ENCODE measurements around the gene MPZL1.

The MPZL1 gene

DNA sequence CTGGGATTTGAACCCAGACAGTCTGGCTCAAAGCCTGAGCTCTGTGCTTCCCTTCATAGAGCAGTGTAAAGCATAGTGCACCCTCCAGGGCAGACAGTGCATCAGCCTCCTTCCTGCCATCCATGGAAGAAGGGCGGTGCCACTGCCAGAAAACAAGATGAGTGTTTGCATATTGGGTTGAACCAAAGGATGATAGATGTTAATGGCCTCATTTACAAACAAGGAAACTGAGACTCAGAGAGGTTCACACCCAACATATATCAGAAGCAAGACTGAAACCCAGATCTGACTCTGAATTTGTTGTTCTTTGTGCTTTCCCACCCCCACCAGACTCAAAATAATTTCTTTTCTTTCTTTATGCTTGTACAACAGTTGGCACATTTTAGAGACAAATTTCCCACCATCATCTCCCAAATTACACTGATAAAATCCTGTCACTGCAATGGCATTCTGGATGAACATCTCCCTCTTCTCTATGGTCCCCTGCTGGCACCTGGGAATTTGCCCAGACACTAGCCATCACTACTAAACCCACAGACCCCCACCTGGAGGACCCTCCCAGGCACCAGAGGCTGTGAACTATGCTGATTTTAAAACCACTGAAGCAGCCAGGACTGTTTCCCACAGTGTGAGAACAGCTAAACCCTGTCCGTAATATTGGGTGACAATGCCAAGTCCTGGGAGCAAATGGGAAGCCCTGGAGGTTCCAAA is 45.4 kb upstream of the MPZL1 start:
- TF ChIP-seq, protein P1, sequence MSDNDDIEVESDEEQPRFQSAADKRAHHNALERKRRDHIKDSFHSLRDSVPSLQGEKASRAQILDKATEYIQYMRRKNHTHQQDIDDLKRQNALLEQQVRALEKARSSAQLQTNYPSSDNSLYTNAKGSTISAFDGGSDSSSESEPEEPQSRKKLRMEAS (IDR thresholded peaks at IDR 0.05): no peak
- TF ChIP-seq CEBPB (IDR thresholded peaks at IDR 0.05) (no peak), YY1 (IDR thresholded peaks at IDR 0.05; ENCODE audit: low read depth) (no peak), TCF12 (IDR thresholded peaks at IDR 0.05; ENCODE audit: low read depth) (no peak), RAD21 (IDR thresholded peaks at IDR 0.05; ENCODE audit: low read depth) (no peak), CREB1 (IDR thresholded peaks at IDR 0.05; ENCODE audit: low read depth) (no peak), ZBTB7A (IDR thresholded peaks at IDR 0.05; ENCODE audit: low read depth) (no peak), TEAD4 (IDR thresholded peaks at IDR 0.05) (no peak), NFIC (IDR thresholded peaks at IDR 0.05) (no peak), EGR1 (IDR thresholded peaks at IDR 0.05) (no peak)
- TF ChIP-seq, protein P2, sequence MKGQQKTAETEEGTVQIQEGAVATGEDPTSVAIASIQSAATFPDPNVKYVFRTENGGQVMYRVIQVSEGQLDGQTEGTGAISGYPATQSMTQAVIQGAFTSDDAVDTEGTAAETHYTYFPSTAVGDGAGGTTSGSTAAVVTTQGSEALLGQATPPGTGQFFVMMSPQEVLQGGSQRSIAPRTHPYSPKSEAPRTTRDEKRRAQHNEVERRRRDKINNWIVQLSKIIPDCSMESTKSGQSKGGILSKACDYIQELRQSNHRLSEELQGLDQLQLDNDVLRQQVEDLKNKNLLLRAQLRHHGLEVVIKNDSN (IDR thresholded peaks at IDR 0.05): no peak

DNA sequence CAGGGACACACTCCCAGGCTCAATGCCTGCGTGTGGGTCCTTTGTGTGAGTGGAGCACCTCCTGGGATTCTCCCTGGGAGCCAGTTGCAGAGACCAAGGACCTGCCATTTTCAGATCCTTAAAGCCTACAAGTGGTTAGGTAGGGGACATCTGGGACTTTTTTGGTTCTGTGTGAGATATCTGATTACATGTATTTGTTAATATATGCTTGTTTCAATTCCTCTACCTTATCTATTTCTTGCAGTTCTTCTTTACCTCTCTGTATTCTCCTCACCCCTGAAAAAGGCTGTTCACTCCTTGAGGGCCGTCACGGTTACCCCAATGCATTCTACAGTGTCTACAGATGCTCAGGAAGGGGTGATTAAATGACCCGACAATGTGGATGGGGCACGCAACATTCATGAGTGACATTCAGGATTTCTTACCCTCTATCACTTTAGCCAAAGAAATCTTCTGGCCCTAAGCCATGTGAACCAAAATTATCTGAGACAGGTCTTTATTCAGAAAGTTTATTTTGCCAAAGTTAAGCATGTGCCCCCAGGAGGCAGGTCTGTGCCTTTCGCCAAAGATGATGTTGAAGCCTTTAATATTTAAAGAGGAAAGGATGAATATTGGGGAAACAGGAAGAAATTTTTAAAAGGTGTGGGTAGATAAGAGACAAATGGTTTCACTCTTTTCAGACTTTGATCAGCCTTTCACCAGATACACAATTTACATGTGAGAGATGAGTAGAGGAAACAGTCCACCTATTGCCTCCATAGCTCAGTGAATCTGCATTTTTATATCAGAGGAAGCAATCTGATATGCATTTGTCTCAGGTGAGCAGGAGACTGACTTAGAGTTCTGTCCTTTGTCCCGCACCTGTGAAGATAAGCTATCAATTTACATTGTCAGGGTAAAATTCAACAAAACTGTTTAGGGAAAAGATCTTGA is 44.6 kb upstream of the MPZL1 start:
- TF ChIP-seq TAF1 (IDR thresholded peaks at IDR 0.05; ENCODE audit: low read depth) (no peak), YY1 (IDR thresholded peaks at IDR 0.05; ENCODE audit: low read depth) (no peak), EGR1 (IDR thresholded peaks at IDR 0.05) (no peak), CEBPB (IDR thresholded peaks at IDR 0.05) (no peak), RAD21 (IDR thresholded peaks at IDR 0.05; ENCODE audit: low read depth) (no peak), NFIC (IDR thresholded peaks at IDR 0.05) (no peak), EP300 (IDR thresholded peaks at IDR 0.05; ENCODE audit: borderline replicate concordance) (no peak), FOXM1 (IDR thresholded peaks at IDR 0.05; ENCODE audit: borderline replicate concordance, low read depth) (no peak), CREB1 (IDR thresholded peaks at IDR 0.05; ENCODE audit: low read depth) (no peak), TEAD4 (IDR thresholded peaks at IDR 0.05) (no peak), TCF12 (IDR thresholded peaks at IDR 0.05; ENCODE audit: low read depth) (no peak), ZBTB7A (IDR thresholded peaks at IDR 0.05; ENCODE audit: low read depth) (no peak)
- TF ChIP-seq, protein P1 (IDR thresholded peaks at IDR 0.05): no peak
- TF ChIP-seq, protein P2 (IDR thresholded peaks at IDR 0.05): no peak
- TF ChIP-seq, protein P3, sequence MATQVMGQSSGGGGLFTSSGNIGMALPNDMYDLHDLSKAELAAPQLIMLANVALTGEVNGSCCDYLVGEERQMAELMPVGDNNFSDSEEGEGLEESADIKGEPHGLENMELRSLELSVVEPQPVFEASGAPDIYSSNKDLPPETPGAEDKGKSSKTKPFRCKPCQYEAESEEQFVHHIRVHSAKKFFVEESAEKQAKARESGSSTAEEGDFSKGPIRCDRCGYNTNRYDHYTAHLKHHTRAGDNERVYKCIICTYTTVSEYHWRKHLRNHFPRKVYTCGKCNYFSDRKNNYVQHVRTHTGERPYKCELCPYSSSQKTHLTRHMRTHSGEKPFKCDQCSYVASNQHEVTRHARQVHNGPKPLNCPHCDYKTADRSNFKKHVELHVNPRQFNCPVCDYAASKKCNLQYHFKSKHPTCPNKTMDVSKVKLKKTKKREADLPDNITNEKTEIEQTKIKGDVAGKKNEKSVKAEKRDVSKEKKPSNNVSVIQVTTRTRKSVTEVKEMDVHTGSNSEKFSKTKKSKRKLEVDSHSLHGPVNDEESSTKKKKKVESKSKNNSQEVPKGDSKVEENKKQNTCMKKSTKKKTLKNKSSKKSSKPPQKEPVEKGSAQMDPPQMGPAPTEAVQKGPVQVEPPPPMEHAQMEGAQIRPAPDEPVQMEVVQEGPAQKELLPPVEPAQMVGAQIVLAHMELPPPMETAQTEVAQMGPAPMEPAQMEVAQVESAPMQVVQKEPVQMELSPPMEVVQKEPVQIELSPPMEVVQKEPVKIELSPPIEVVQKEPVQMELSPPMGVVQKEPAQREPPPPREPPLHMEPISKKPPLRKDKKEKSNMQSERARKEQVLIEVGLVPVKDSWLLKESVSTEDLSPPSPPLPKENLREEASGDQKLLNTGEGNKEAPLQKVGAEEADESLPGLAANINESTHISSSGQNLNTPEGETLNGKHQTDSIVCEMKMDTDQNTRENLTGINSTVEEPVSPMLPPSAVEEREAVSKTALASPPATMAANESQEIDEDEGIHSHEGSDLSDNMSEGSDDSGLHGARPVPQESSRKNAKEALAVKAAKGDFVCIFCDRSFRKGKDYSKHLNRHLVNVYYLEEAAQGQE (IDR thresholded peaks at IDR 0.05; ENCODE audit: low read depth): no peak

DNA sequence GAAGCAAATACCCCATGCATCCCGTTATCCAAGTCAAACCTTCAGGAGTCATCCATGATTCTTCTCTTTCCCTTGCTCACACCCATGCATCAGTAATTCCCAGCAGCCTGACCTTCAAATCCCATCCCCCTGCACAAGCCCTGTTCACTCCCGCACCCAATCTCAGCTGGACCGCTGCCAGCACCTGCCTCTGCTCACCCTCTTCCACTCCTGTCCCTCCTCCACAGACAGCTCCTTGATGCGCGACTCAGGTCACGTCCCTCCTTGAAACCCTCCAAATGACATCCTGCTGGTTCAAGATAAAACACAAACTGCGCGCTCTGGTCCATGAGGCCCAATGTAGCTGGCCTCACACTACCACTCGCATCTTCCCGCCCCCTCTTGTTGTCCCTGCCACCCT is 43.4 kb upstream of the MPZL1 start:
- TF ChIP-seq RAD21 (IDR thresholded peaks at IDR 0.05; ENCODE audit: low read depth): no peak
- no peak for TF ChIP-seq FOXM1 (IDR thresholded peaks at IDR 0.05; ENCODE audit: borderline replicate concordance, low read depth)
- TF ChIP-seq, protein P3 (IDR thresholded peaks at IDR 0.05; ENCODE audit: low read depth): no peak
- TF ChIP-seq YY1 (IDR thresholded peaks at IDR 0.05; ENCODE audit: low read depth): no peak
- no peak for TF ChIP-seq EP300 (IDR thresholded peaks at IDR 0.05; ENCODE audit: borderline replicate concordance)
- no peak for TF ChIP-seq EGR1 (IDR thresholded peaks at IDR 0.05)
- no peak for TF ChIP-seq NFIC (IDR thresholded peaks at IDR 0.05)
- TF ChIP-seq, protein P1 (IDR thresholded peaks at IDR 0.05): no peak
- TF ChIP-seq, protein P2 (IDR thresholded peaks at IDR 0.05): no peak
- no peak for TF ChIP-seq TEAD4 (IDR thresholded peaks at IDR 0.05)
- no peak for TF ChIP-seq CREB1 (IDR thresholded peaks at IDR 0.05; ENCODE audit: low read depth)
- TF ChIP-seq TAF1 (IDR thresholded peaks at IDR 0.05; ENCODE audit: low read depth): no peak

DNA sequence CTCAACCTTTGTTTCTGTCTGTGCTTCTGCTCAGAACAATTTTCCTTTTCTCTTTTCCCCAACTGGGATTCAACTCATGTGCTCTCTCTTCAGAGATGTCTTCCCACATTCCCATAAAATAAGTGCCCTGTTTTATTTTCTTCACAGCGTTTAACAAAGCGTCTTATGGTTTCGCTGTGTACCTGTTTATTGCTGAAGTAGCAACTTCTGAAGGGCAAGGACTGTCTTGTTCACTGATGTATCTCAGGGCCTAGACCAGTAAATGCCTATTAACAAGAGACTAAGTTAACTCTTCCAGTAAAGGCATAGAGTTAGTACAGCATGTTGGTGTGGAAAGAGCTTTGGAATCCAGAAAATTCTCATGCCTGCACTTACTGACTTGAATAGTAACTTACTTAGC is 42.9 kb upstream of the MPZL1 start:
- TF ChIP-seq, protein P2 (IDR thresholded peaks at IDR 0.05): no peak
- no peak for TF ChIP-seq FOXM1 (IDR thresholded peaks at IDR 0.05; ENCODE audit: borderline replicate concordance, low read depth)
- no peak for TF ChIP-seq RAD21 (IDR thresholded peaks at IDR 0.05; ENCODE audit: low read depth)
- no peak for TF ChIP-seq TAF1 (IDR thresholded peaks at IDR 0.05; ENCODE audit: low read depth)
- no peak for TF ChIP-seq NFIC (IDR thresholded peaks at IDR 0.05)
- TF ChIP-seq EP300 (IDR thresholded peaks at IDR 0.05; ENCODE audit: borderline replicate concordance): no peak
- TF ChIP-seq, protein P3 (IDR thresholded peaks at IDR 0.05; ENCODE audit: low read depth): no peak
- TF ChIP-seq CEBPB (IDR thresholded peaks at IDR 0.05): no peak
- no peak for TF ChIP-seq TEAD4 (IDR thresholded peaks at IDR 0.05)
- no peak for TF ChIP-seq YY1 (IDR thresholded peaks at IDR 0.05; ENCODE audit: low read depth)
- TF ChIP-seq, protein P1 (IDR thresholded peaks at IDR 0.05): no peak
- TF ChIP-seq ZBTB7A (IDR thresholded peaks at IDR 0.05; ENCODE audit: low read depth): no peak
- TF ChIP-seq EGR1 (IDR thresholded peaks at IDR 0.05): no peak
